H9 (cell line): ENCODE results near the gene RSPO3. TPM values are rescaled to one million over a fixed set of nuclear protein-coding genes. Genes with fewer than 3 reads are reported as not detected.

ENCODE experiments used
- DNase-seq: peaks from one replicate; pipeline ENCODE4 v3.0.0-alpha.2; 2017
- H2AFZ ChIP-seq: one replicate; pipeline ENCODE4 v1.6.1; 2013; ENCODE audit warnings: mild to moderate bottlenecking, low read length, control low read depth, moderate library complexity
- H2AK5ac ChIP-seq: 2 replicates; pipeline ENCODE4 v1.6.1; 2013; ENCODE audit warnings: low read length, control low read depth, mixed read lengths; ENCODE audit not compliant: insufficient read length
- H2BK120ac ChIP-seq: one replicate; pipeline ENCODE4 v1.6.1; 2013; ENCODE audit warnings: low read depth, mild to moderate bottlenecking, low read length, control low read depth, inconsistent platforms; ENCODE audit not compliant: poor library complexity, severe bottlenecking
- H2BK12ac ChIP-seq: 2 replicates; pipeline ENCODE4 v1.6.1; 2013; ENCODE audit warnings: low read length, control low read depth, mixed read lengths, low read depth; ENCODE audit not compliant: insufficient read length
- H2BK15ac ChIP-seq: 2 replicates; pipeline ENCODE4 v1.6.1; 2013; ENCODE audit warnings: low read depth, low read length, control low read depth
- H2BK20ac ChIP-seq: one replicate; pipeline ENCODE4 v1.6.1; 2013; ENCODE audit warnings: low read depth, mild to moderate bottlenecking, low read length, control low read depth, inconsistent platforms; ENCODE audit not compliant: poor library complexity, severe bottlenecking
- H2BK5ac ChIP-seq: 2 replicates; pipeline ENCODE4 v1.6.1; 2013; ENCODE audit warnings: low read length, control low read depth, mixed read lengths; ENCODE audit not compliant: insufficient read length
- H3K14ac ChIP-seq: 2 replicates; pipeline ENCODE4 v1.6.1; 2013; ENCODE audit warnings: low read length, control low read depth; ENCODE audit not compliant: insufficient read depth
- H3K18ac ChIP-seq: 2 replicates; pipeline ENCODE4 v1.6.1; 2013; ENCODE audit warnings: low read depth, mild to moderate bottlenecking, mixed read lengths, low read length, control low read depth; ENCODE audit not compliant: insufficient read length
- H3K23ac ChIP-seq: 2 replicates; pipeline ENCODE4 v1.6.1; 2013; ENCODE audit warnings: low read length, control low read depth, mixed read lengths, low read depth; ENCODE audit not compliant: insufficient read length
- H3K23me2 ChIP-seq: 2 replicates; pipeline ENCODE4 v1.6.1; 2013; ENCODE audit warnings: low read depth, mild to moderate bottlenecking, mixed read lengths, low read length, control low read depth; ENCODE audit not compliant: insufficient read length, poor library complexity, severe bottlenecking
- H3K27ac ChIP-seq: 2 replicates; pipeline ENCODE4 v1.5.1; 2013; ENCODE audit warnings: low read length, control low read depth, mixed read lengths, low read depth; ENCODE audit not compliant: insufficient read length
- H3K27me3 ChIP-seq: 2 replicates; pipeline ENCODE4 v1.6.1; 2013; ENCODE audit warnings: low read length, control low read depth, inconsistent platforms; ENCODE audit not compliant: insufficient read depth
- H3K4ac ChIP-seq: 2 replicates; pipeline ENCODE4 v1.6.1; 2013; ENCODE audit warnings: low read depth, mild to moderate bottlenecking, control low read depth, inconsistent platforms, low read length, moderate library complexity
- H3K4me1 ChIP-seq: 2 replicates; pipeline ENCODE4 v1.6.1; 2013; ENCODE audit warnings: low read length, control low read depth, inconsistent platforms; ENCODE audit not compliant: insufficient read depth
- H3K4me2 ChIP-seq: 2 replicates; pipeline ENCODE4 v1.6.1; 2013; ENCODE audit warnings: low read length, control low read depth, mixed read lengths; ENCODE audit not compliant: insufficient read length, insufficient read depth
- H3K56ac ChIP-seq: 2 replicates; pipeline ENCODE4 v1.6.1; 2013; ENCODE audit warnings: low read depth, mild to moderate bottlenecking, mixed read lengths, low read length, control low read depth; ENCODE audit not compliant: insufficient read length
- H3K79me1 ChIP-seq: 2 replicates; pipeline ENCODE4 v1.6.1; 2013; ENCODE audit warnings: low read depth, mild to moderate bottlenecking, moderate library complexity, low read length, control low read depth, inconsistent platforms; ENCODE audit not compliant: insufficient read depth, poor library complexity, severe bottlenecking
- H3K79me2 ChIP-seq: 2 replicates; pipeline ENCODE4 v1.6.1; 2013; ENCODE audit warnings: low read length, control low read depth, inconsistent platforms; ENCODE audit not compliant: insufficient read depth
- H3K9ac ChIP-seq: 2 replicates; pipeline ENCODE4 v1.6.1; 2013; ENCODE audit warnings: low read length, control low read depth, mixed read lengths; ENCODE audit not compliant: insufficient read length; ENCODE audit errors: extremely low read depth
- H3K9me3 ChIP-seq: one replicate; pipeline ENCODE4 v1.6.1; 2013; ENCODE audit warnings: low read depth, low read length, inconsistent platforms; ENCODE audit not compliant: control insufficient read depth
- H3T11ph ChIP-seq: one replicate; pipeline ENCODE4 v1.6.1; 2013; ENCODE audit warnings: mild to moderate bottlenecking, low read length, control low read depth, inconsistent platforms
- H4K20me1 ChIP-seq: one replicate; pipeline ENCODE4 v1.6.1; 2013; ENCODE audit not compliant: control insufficient read depth, insufficient read length, insufficient read depth
- H4K5ac ChIP-seq: 2 replicates; pipeline ENCODE4 v1.6.1; 2013; ENCODE audit warnings: low read depth, mild to moderate bottlenecking, mixed read lengths, low read length, control low read depth; ENCODE audit not compliant: insufficient read length
- H4K8ac ChIP-seq: replicated peaks from 2 replicates; pipeline ENCODE4 v1.6.1; 2013; ENCODE audit warnings: low read length, control low read depth, mixed read lengths, low read depth; ENCODE audit not compliant: insufficient read length
- H4K91ac ChIP-seq: 2 replicates; pipeline ENCODE4 v1.6.1; 2013; ENCODE audit warnings: low read depth, mild to moderate bottlenecking, moderate library complexity, mixed read lengths, low read length, control low read depth; ENCODE audit not compliant: insufficient read length
- H3K27ac Mint-ChIP-seq, 3 experiments: 2 replicates in 2 of 3; 3 replicates in 1 of 3; pipeline ENCODE4 v1.8.0; 2020 to 2021; ENCODE audit warnings: mixed read lengths in 3 of 3, mild to moderate bottlenecking in 1 of 3, moderate library complexity in 1 of 3
- H3K27me3 Mint-ChIP-seq: 2 replicates; pipeline ENCODE4 v1.8.0; 2021; ENCODE audit warnings: low read depth, mild to moderate bottlenecking, moderate library complexity, mixed read lengths
- H3K36me3 Mint-ChIP-seq, 3 experiments: 2 replicates in 2 of 3; 3 replicates in 1 of 3; pipeline ENCODE4 v1.8.0; 2020 to 2021; ENCODE audit warnings: low read depth in 3 of 3, mixed read lengths in 3 of 3; ENCODE audit not compliant: insufficient read depth in 1 of 3
- H3K4me1 Mint-ChIP-seq, 2 experiments: 2 replicates each; pipeline ENCODE4 v1.8.0; 2020; ENCODE audit warnings: mixed read lengths in 2 of 2
- H3K4me3 Mint-ChIP-seq, 2 experiments: 2 replicates in 1 of 2; 3 replicates in 1 of 2; pipeline ENCODE4 v1.8.0; 2020 to 2021; ENCODE audit warnings: mild to moderate bottlenecking in 2 of 2, mixed read lengths in 2 of 2, moderate library complexity in 1 of 2
- H3K9me3 Mint-ChIP-seq, 2 experiments: 2 replicates in 1 of 2; 3 replicates in 1 of 2; pipeline ENCODE4 v1.8.0; 2020; ENCODE audit warnings: mild to moderate bottlenecking in 2 of 2, mixed read lengths in 2 of 2, moderate library complexity in 1 of 2
- CTCF ChIP-seq: fragments of 200-600 bp; sonication (generic); conservative IDR thresholded peaks from 3 replicates; pipeline ENCODE4 v1.8.0; 2021; ENCODE audit warnings: antibody characterized with exemption, mild to moderate bottlenecking
- whole genome bisulfite sequencing: extraction: QIAGEN DNeasy Blood & Tissue Kit; methylation state at CpG from one replicate; pipeline ENCODE4 v1.1.7; 2013; ENCODE audit warnings: missing lambda C conversion rate, low lambda C conversion rate, mixed read lengths; ENCODE audit not compliant: insufficient read length; ENCODE audit errors: extremely low coverage; 5-methylcytosine and 5-hydroxymethylcytosine counted together
- total RNA-seq: library from RNA; stranded (reverse); gene quantifications from 2 replicates; pipeline ENCODE4 v1.2.1, GENCODE V29; 2021

Gene RSPO3
- total RNA-seq, 1 experiment from 2014 or later: not detected

GRCh38 chr6:127200114-127200513 is 81.6 kb downstream of the RSPO3 start:
- H2AFZ ChIP-seq: no peak overlapping the region
- H2BK15ac ChIP-seq: no peak overlapping the region
- H3K79me2 ChIP-seq: no peaks in the 10 kb centered on the region
- no peak overlapping the region for H3K14ac ChIP-seq
- H3K23me2 ChIP-seq: no peaks in the 10 kb centered on the region
- H3T11ph ChIP-seq: no peak overlapping the region
- H3K27ac Mint-ChIP-seq: no peak overlapping the region
- H3K27ac ChIP-seq: no peak overlapping the region
- no peak overlapping the region for H3K4ac ChIP-seq
- H2BK20ac ChIP-seq: no peak overlapping the region
- no peak overlapping the region for H4K5ac ChIP-seq
- no peak for DNase-seq
- H3K27me3 Mint-ChIP-seq: no peaks in the 10 kb centered on the region
- no peak overlapping the region for H2BK5ac ChIP-seq
- no peak overlapping the region for H3K56ac ChIP-seq
- WGBS: no CpG with 5 or more reads among the region's 8 CpGs
- no peaks in the 10 kb centered on the region for H4K20me1 ChIP-seq
- H3K36me3 Mint-ChIP-seq: no peaks in the 10 kb centered on the region
- H3K4me1 ChIP-seq: no peaks in the 10 kb centered on the region
- no peak for TF ChIP-seq CTCF
- H3K23ac ChIP-seq: no peak overlapping the region
- no peak overlapping the region for H2AK5ac ChIP-seq
- H3K9ac ChIP-seq: no peak overlapping the region
- no peaks in the 10 kb centered on the region for H3K9me3 Mint-ChIP-seq
- H3K18ac ChIP-seq: no peak overlapping the region
- no peak overlapping the region for H2BK120ac ChIP-seq
- no peak overlapping the region for H4K8ac ChIP-seq
- no peak overlapping the region for H3K4me3 Mint-ChIP-seq
- no peak overlapping the region for H2BK12ac ChIP-seq
- H3K79me1 ChIP-seq: no peaks in the 10 kb centered on the region
- H4K91ac ChIP-seq: no peak overlapping the region
- no peaks in the 10 kb centered on the region for H3K27me3 ChIP-seq
- no peaks in the 10 kb centered on the region for H3K9me3 ChIP-seq
- H3K4me1 Mint-ChIP-seq: no peaks in the 10 kb centered on the region
- H3K4me2 ChIP-seq: no peak overlapping the region
